Adrenal gland (tissue), 5 donors: ENCODE results near the gene PLSCR5.

ENCODE experiments used
- POLR2A ChIP-seq, 2 donors: fragments of 450-650 bp; IDR thresholded peaks; one replicate each; pipeline ENCODE4 v1.6.1; 2017; ENCODE audit warnings: antibody characterized with exemption in 2 of 2, mild to moderate bottlenecking in 2 of 2, moderate library complexity in 1 of 2
- TF ChIP-seq, protein P1 (sequence below), 6 experiments: fragments of 450-650 bp in 4 of 6; fragments of 200-600 bp in 2 of 6; sonication (generic) in 1 of 6; IDR thresholded peaks; 1 replicate in 5 of 6; 2 replicates in 1 of 6; pipeline versions ENCODE4 v1.5.1 to v1.8.0; 2016 to 2021; ENCODE audit warnings: antibody characterized with exemption in 6 of 6, mild to moderate bottlenecking in 2 of 6, moderate library complexity in 1 of 6
- donor health status: DM: no; HTN: no; CAD: no.

DNA sequence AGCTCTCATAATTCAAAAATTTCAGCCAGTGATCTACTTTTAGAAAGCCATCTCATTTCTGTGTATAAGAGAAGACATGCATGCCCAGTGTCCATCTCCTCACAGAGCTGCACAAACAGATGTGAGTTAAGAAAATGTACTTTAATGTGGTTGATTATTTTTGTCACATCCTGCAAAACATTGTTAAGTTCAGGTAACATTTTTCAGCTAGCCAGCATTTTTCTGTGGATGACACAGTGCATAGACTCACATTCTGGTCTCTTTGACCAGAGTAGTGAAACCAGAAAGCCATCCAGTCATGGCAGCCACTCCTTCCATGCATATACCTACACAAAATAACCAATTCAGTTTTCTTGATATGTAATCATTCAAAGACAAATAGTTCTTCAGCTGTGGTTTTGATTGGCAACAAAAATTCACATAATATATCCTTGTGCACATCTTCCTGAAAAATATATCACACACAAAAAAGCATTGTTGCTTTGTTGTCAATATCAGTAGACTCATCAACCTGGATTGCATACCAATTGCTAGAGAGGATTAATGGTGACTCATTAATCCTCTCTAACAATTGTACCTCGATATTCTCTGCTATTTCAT, 58.7 kb downstream of the PLSCR5 start:
- no peak for TF ChIP-seq POLR2A (IDR thresholded peaks at IDR 0.05)
- TF ChIP-seq, protein P1, sequence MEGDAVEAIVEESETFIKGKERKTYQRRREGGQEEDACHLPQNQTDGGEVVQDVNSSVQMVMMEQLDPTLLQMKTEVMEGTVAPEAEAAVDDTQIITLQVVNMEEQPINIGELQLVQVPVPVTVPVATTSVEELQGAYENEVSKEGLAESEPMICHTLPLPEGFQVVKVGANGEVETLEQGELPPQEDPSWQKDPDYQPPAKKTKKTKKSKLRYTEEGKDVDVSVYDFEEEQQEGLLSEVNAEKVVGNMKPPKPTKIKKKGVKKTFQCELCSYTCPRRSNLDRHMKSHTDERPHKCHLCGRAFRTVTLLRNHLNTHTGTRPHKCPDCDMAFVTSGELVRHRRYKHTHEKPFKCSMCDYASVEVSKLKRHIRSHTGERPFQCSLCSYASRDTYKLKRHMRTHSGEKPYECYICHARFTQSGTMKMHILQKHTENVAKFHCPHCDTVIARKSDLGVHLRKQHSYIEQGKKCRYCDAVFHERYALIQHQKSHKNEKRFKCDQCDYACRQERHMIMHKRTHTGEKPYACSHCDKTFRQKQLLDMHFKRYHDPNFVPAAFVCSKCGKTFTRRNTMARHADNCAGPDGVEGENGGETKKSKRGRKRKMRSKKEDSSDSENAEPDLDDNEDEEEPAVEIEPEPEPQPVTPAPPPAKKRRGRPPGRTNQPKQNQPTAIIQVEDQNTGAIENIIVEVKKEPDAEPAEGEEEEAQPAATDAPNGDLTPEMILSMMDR (IDR thresholded peaks at IDR 0.05), result no peak
